TTC549 (cell line): Measurements from ENCODE around the gene ZFP69.
A peak's percentile ranks its signal among the peaks of the same experiment; 100 is the strongest.

ENCODE experiments used
- FAIRE-seq: peaks from 2 replicates; lab custom pipeline; 2012; peaks lifted over from hg19 to GRCh38; lab: Jason Lieb, UNC

Gene ZFP69

GRCh38 chr1:40508375-40509341 lies 31.6 kb downstream of the ZFP69 start, which contains the start of gene EXO5:
TSS of gene EXO5 (plus strand) at chr1:40508767. CDS start at chr1:40514545, 5,778 bp downstream.
- no peak for FAIRE-seq

GRCh38 chr1:40519517-40519916 lies 42.4 kb downstream of the ZFP69 start:
- FAIRE-seq, result no peak

- no peak for FAIRE-seq
These were observed 53.8 kb downstream of the ZFP69 start for GRCh38 chr1:40530735-40531380.

- FAIRE-seq, result peak; percentile 95
These were observed 54.4 kb downstream of the ZFP69 start, which contains the start of gene ZNF684 for GRCh38 chr1:40531381-40532061. TSS of gene ZNF684 (plus strand) at chr1:40531637. CDS start at chr1:40533167, 1,530 bp downstream.

- no peak for FAIRE-seq
These were observed 54.9 kb downstream of the ZFP69 start for GRCh38 chr1:40532062-40532389.

GRCh38 chr1:40532844-40533424 lies 55.8 kb downstream of the ZFP69 start:
- peak; percentile 68 for FAIRE-seq

- FAIRE-seq, result no peak
These were observed 57.5 kb downstream of the ZFP69 start for GRCh38 chr1:40534589-40534988.

GRCh38 chr1:40535732-40536131 lies 58.6 kb downstream of the ZFP69 start:
- FAIRE-seq, result no peak

GRCh38 chr1:40539338-40539737 lies 62.2 kb downstream of the ZFP69 start:
- FAIRE-seq, result no peak
